ENCODE results near the gene EMILIN3. TPM values are rescaled to one million over a fixed set of nuclear protein-coding genes. Genes with fewer than 3 reads are reported as not detected.

The EMILIN3 gene
- total RNA-seq (2022; extraction: Qiagen RNA extraction), result 0.40 to 0.54 TPM (median 0.44 TPM) in 5 replicates

GRCh38 chr20:41366546-41367392 lies at the start of gene EMILIN3:
TSS of gene EMILIN3 (minus strand) at chr20:41366818. CDS start at chr20:41366634, 184 bp downstream.

GRCh38 chr20:41340327-41341055 lies 26.1 kb downstream of the EMILIN3 start, which contains the start of gene LPIN3:
TSS of gene LPIN3 (plus strand) at chr20:41340821. CDS start at chr20:41345804, 4,983 bp downstream.

GRCh38 chr20:41317546-41318270 lies 48.9 kb downstream of the EMILIN3 start, which contains the start of gene ZHX3:
TSS of gene ZHX3 (minus strand) at chr20:41317731. CDS start at chr20:41204916, 112,815 bp downstream.

Other genes with a start within 250 kb of the EMILIN3 start
- gene PLCG1, start 229.3 kb downstream of the EMILIN3 start, total RNA-seq (2022; extraction: Qiagen RNA extraction), result 35.9 to 65.5 TPM (median 41.0 TPM) in 5 replicates
- gene ZHX3, start 49.1 kb downstream of the EMILIN3 start, total RNA-seq (2022; extraction: Qiagen RNA extraction), result 5.5 to 8.1 TPM (median 7.1 TPM) in 5 replicates
- gene LPIN3, start 26.0 kb downstream of the EMILIN3 start, total RNA-seq (2022; extraction: Qiagen RNA extraction), result 10.9 to 14.4 TPM (median 13.7 TPM) in 5 replicates